HCT116 (cell line): ENCODE measurements around the gene TIGD4. TPM values are rescaled to one million over a fixed set of nuclear protein-coding genes. Genes with fewer than 3 reads are reported as not detected.

ENCODE experiments used
- ATAC-seq: fragments of 200-7000 bp; cut with Tn5 transposase; 2 replicates; pipeline ENCODE4 v1.9.1; 2020; ENCODE audit warnings: mild to moderate bottlenecking, moderate library complexity
- BruUV-seq: library from RNA; stranded (reverse); fragments of 400-500 nt; replicated peaks from 2 replicates; lab custom pipeline; 2021; lab: Mats Ljungman, UMichigan
- CTCF ChIA-PET: fragments of 300-600 bp; sonication (Branson Sonifier 250); formaldehyde crosslinking; loops from one replicate; lab custom pipeline; 2021; ENCODE audit warnings: antibody characterized with exemption; lab: Charles Lee
- POLR2A ChIA-PET: fragments of 300-600, 350-600 bp; sonication (Branson Sonifier 250); formaldehyde crosslinking; loops from one replicate; lab custom pipeline; 2021; ENCODE audit warnings: antibody characterized with exemption; lab: Charles Lee
- RAD21 ChIA-PET, 2 experiments: fragments of 300-600 bp; sonication (Branson Sonifier 250); formaldehyde crosslinking; loops; one replicate each; lab custom pipeline; 2023; ENCODE audit warnings: low total read pairs in 2 of 2; ENCODE audit not compliant: uncharacterized antibody in 2 of 2, unreplicated experiment in 2 of 2, low non-redundant PET in 1 of 2; lab: Charles Lee
- DNase-seq: peaks from one replicate; pipeline ENCODE4 v3.0.0-alpha.2; 2010; ENCODE audit warnings: low read depth, low spot score
- H2AFZ ChIP-seq: fragments of 200-600 bp; shearing (Covaris generic), sonication (generic); 2 replicates; pipeline ENCODE4 v1.6.1; 2017; ENCODE audit warnings: low read depth, mixed run types, mixed read lengths, antibody characterized with exemption, low read length; ENCODE audit not compliant: poor library complexity, severe bottlenecking
- H3K27ac ChIP-seq: 2 replicates; pipeline ENCODE4 v1.5.1; 2012; ENCODE audit warnings: low read depth, low read length
- H3K27me3 ChIP-seq: fragments of 200-600 bp; sonication (generic); 2 replicates; pipeline ENCODE4 v1.6.1; 2016; ENCODE audit warnings: mixed run types, low read length, mixed read lengths; ENCODE audit not compliant: insufficient read depth
- H3K36me3 ChIP-seq, 2 experiments: fragments of 200-500 bp in 1 of 2; fragments of 200-600 bp in 1 of 2; sonication (Bioruptor generic) in 1 of 2; sonication (generic) in 1 of 2; 2 replicates each; pipeline versions ENCODE4 v1.5.1 to v1.6.1; 2014 to 2016; ENCODE audit warnings: low read length in 2 of 2, inconsistent platforms in 1 of 2, mixed read lengths in 1 of 2, mixed run types in 1 of 2; ENCODE audit not compliant: insufficient read depth in 2 of 2, control insufficient read depth in 1 of 2
- H3K4me1 ChIP-seq, 2 experiments: fragments of 200-600 bp in 1 of 2; sonication (generic) in 1 of 2; 2 replicates each; pipeline versions ENCODE4 v1.5.1 to v1.6.1; 2012 to 2017; ENCODE audit warnings: low read length in 2 of 2, inconsistent platforms in 1 of 2, mild to moderate bottlenecking in 1 of 2, mixed read lengths in 1 of 2, mixed run types in 1 of 2, moderate library complexity in 1 of 2; ENCODE audit not compliant: insufficient read depth in 2 of 2, control insufficient read depth in 1 of 2
- H3K4me2 ChIP-seq: fragments of 200-600 bp; sonication (generic); 2 replicates; pipeline ENCODE4 v1.6.1; 2017; ENCODE audit warnings: mixed run types, low read length, mixed read lengths
- H3K4me3 ChIP-seq, 2 experiments: fragments of 200-600 bp in 1 of 2; sonication (generic) in 1 of 2; replicated peaks in 1 of 2; 2 replicates each; pipeline ENCODE4 v1.5.1; 2011 to 2016; ENCODE audit warnings: low read length in 2 of 2, control low read depth in 1 of 2, low read depth in 1 of 2, mild to moderate bottlenecking in 1 of 2, mixed read lengths in 1 of 2, mixed run types in 1 of 2
- H3K79me2 ChIP-seq: fragments of 200-600 bp; sonication (generic); 2 replicates; pipeline ENCODE4 v1.6.1; 2017; ENCODE audit warnings: mild to moderate bottlenecking, mixed run types, low read length, moderate library complexity, mixed read lengths; ENCODE audit not compliant: insufficient read depth
- H3K9ac ChIP-seq: fragments of 200-600 bp; sonication (generic); 2 replicates; pipeline ENCODE4 v1.6.1; 2016; ENCODE audit warnings: low read length, mixed read lengths
- H3K9me2 ChIP-seq: fragments of 200-600 bp; sonication (generic), shearing (Covaris generic); 2 replicates; pipeline ENCODE4 v1.6.1; 2017; ENCODE audit warnings: mixed run types, mild to moderate bottlenecking, moderate library complexity; ENCODE audit not compliant: insufficient read depth
- H3K9me3 ChIP-seq, 2 experiments: fragments of 200-500 bp in 1 of 2; fragments of 200-600 bp in 1 of 2; sonication (Bioruptor generic) in 1 of 2; sonication (generic) in 1 of 2; 2 replicates each; pipeline ENCODE4 v1.6.1; 2014 to 2017; ENCODE audit warnings: low read length in 2 of 2, mixed read lengths in 2 of 2, inconsistent platforms in 1 of 2, low read depth in 1 of 2, mild to moderate bottlenecking in 1 of 2, mixed run types in 1 of 2, moderate library complexity in 1 of 2; ENCODE audit not compliant: control insufficient read depth in 1 of 2, insufficient read depth in 1 of 2
- H4K20me1 ChIP-seq: fragments of 200-600 bp; sonication (generic), shearing (Covaris generic); 2 replicates; pipeline ENCODE4 v1.6.1; 2017; ENCODE audit warnings: mixed run types, mild to moderate bottlenecking, moderate library complexity; ENCODE audit not compliant: insufficient read depth
- CBX3 ChIP-seq: IDR thresholded peaks from 2 replicates; pipeline ENCODE4 v1.6.1; 2012; ENCODE audit warnings: low read depth
- CEBPB ChIP-seq: IDR thresholded peaks from 2 replicates; pipeline ENCODE4 v1.6.1; 2012; ENCODE audit warnings: low read depth
- CTCF ChIP-seq, 3 experiments: fragments of 200-600 bp in 1 of 3; sonication (generic) in 1 of 3; IDR thresholded peaks in 2 of 3; conservative IDR thresholded peaks in 1 of 3; 2 replicates each; pipeline ENCODE4 v1.5.1; 2012 to 2017; ENCODE audit warnings: low read depth in 2 of 3, low read length in 2 of 3, antibody characterized with exemption in 1 of 3, borderline replicate concordance in 1 of 3, control low read depth in 1 of 3, mild to moderate bottlenecking in 1 of 3, mixed read lengths in 1 of 3, mixed run types in 1 of 3, moderate library complexity in 1 of 3; ENCODE audit not compliant: insufficient read depth in 1 of 3
- EGR1 ChIP-seq: IDR thresholded peaks from 2 replicates; pipeline ENCODE4 v1.6.1; 2012; ENCODE audit warnings: low read depth
- ELF1 ChIP-seq: IDR thresholded peaks from 2 replicates; pipeline ENCODE4 v1.6.1; 2012; ENCODE audit warnings: low read depth, borderline replicate concordance
- EZH2 ChIP-seq: fragments of 200-600 bp; sonication (generic); IDR thresholded peaks from 2 replicates; pipeline ENCODE4 v1.6.1; 2017; ENCODE audit warnings: antibody characterized with exemption, mixed run types
- EZH2phosphoT487 ChIP-seq: fragments of 200-600 bp; IDR thresholded peaks from 2 replicates; pipeline ENCODE4 v1.6.1; 2018; ENCODE audit warnings: antibody characterized with exemption, borderline replicate concordance
- FOSL1 ChIP-seq: IDR thresholded peaks from 2 replicates; pipeline ENCODE4 v1.6.1; 2012; ENCODE audit warnings: low read depth
- MAX ChIP-seq: IDR thresholded peaks from 2 replicates; pipeline ENCODE4 v1.6.1; 2012
- POLR2A ChIP-seq: IDR thresholded peaks from 2 replicates; pipeline ENCODE4 v1.7.0; 2011; ENCODE audit warnings: borderline replicate concordance; ENCODE audit not compliant: insufficient read depth, insufficient read length; ENCODE audit errors: extremely low read depth
- RAD21 ChIP-seq: IDR thresholded peaks from 2 replicates; pipeline ENCODE4 v1.6.1; 2012; ENCODE audit warnings: low read depth, mild to moderate bottlenecking
- REST ChIP-seq: IDR thresholded peaks from 2 replicates; pipeline ENCODE4 v1.6.1; 2012; ENCODE audit warnings: low read depth
- SIN3A ChIP-seq: IDR thresholded peaks from 2 replicates; pipeline ENCODE4 v1.6.1; 2012; ENCODE audit warnings: low read depth
- SP1 ChIP-seq: IDR thresholded peaks from 2 replicates; pipeline ENCODE4 v1.6.1; 2012; ENCODE audit warnings: low read depth
- TCF7L2 ChIP-seq: IDR thresholded peaks from 2 replicates; pipeline ENCODE4 v1.7.0; 2011; ENCODE audit warnings: borderline replicate concordance, inconsistent platforms; ENCODE audit not compliant: insufficient read depth, insufficient read length; ENCODE audit errors: extremely low read depth
- YY1 ChIP-seq: IDR thresholded peaks from 2 replicates; pipeline ENCODE4 v1.6.1; 2011; ENCODE audit warnings: low read length, low read depth, moderate library complexity, mild to moderate bottlenecking; ENCODE audit not compliant: insufficient replicate concordance; ENCODE audit errors: extremely low read depth
- ZBTB33 ChIP-seq: IDR thresholded peaks from 2 replicates; pipeline ENCODE4 v1.6.1; 2011; ENCODE audit warnings: mild to moderate bottlenecking, low read length, moderate library complexity; ENCODE audit not compliant: insufficient replicate concordance; ENCODE audit errors: extremely low read depth
- ZNF274 ChIP-seq: fragments of 200-500 bp; sonication (Bioruptor generic); IDR thresholded peaks from 2 replicates; pipeline ENCODE4 v1.6.1; 2014; ENCODE audit warnings: mild to moderate bottlenecking, low read depth, low read length, inconsistent platforms
- intact Hi-C: fragments of 100-400 bp; cut with micrococcal nuclease; formaldehyde crosslinking; loops from 2 replicates; pipeline ENCODE4 v1.10.0; 2022
- total RNA-seq: library from RNA; stranded (reverse); gene quantifications from one replicate; pipeline ENCODE4 v1.2.1, GENCODE V29; 2021; ENCODE audit not compliant: unreplicated experiment

The TIGD4 gene
- total RNA-seq, 1 experiment from 2014 or later, result 0.42 TPM

- Histone ChIP-seq H3K4me3 (no peak overlapping the region), H3K9me3 (no peaks in the 10 kb centered on the region), H2AFZ (no peak overlapping the region), H3K27me3 (no peaks in the 10 kb centered on the region), H3K9me2 (no peaks in the 10 kb centered on the region), H3K36me3 (no peaks in the 10 kb centered on the region), H3K9ac (no peak overlapping the region), H3K4me1 (no peaks in the 10 kb centered on the region; a peak in 1 of 4 replicates), H3K4me2 (no peak overlapping the region), H3K27ac (no peak overlapping the region), H3K79me2 (peaks cover 72% of the 10 kb centered on the region), H4K20me1 (peaks cover 4% of the 10 kb centered on the region; the same call in 1 of the 2 replicates)
- no peak for TF ChIP-seq EZH2
- no peak for TF ChIP-seq CBX3
- no peak for TF ChIP-seq RAD21
- no peak for TF ChIP-seq ZNF274
- no peak for TF ChIP-seq REST
- TF ChIP-seq CEBPB, result no peak
- TF ChIP-seq ZBTB33, result no peak
- no peak for TF ChIP-seq FOSL1
- no peak for TF ChIP-seq YY1
- no peak for TF ChIP-seq SIN3A
- TF ChIP-seq EGR1, result no peak
- no peak for TF ChIP-seq SP1
- TF ChIP-seq MAX, result no peak
- TF ChIP-seq POLR2A, result no peak
- no peak for TF ChIP-seq EZH2phosphoT487
- no peak for TF ChIP-seq CTCF (IDR thresholded peaks at IDR 0.05 in 2 of 3, conservative IDR thresholded peaks at IDR 0.05 in 1 of 3; ENCODE audit: borderline replicate concordance in 1 of 3, insufficient read depth in 1 of 3, low read depth in 2 of 3, low read length in 2 of 3)
- no peak for TF ChIP-seq ELF1
- no peak for TF ChIP-seq TCF7L2
- ATAC-seq, result no peak
- POLR2A ChIA-PET, result no interaction called here
- RAD21 ChIA-PET, result no interaction called here
- CTCF ChIA-PET, result interaction anchor here (0.7 kb wide), 1 partner anchor 806 kb away, joined by 3 read pairs; no protein-coding TSS in a partner anchor
- intact Hi-C loops, result no loop called here
- no peak for DNase-seq
- no TSS peak for BruUV-seq
These were observed 27.1 kb upstream of the TIGD4 start for GRCh38 chr4:152806501-152807125.
